ENCODE measurements around the gene GRIP2.

The GRIP2 gene

GRCh38 chr3:14561051-14561960, 21.2 kb upstream of the GRIP2 start:
- DNase-seq (ENCODE audit: low spot score) = no peak

GRCh38 chr3:14560110-14560509, 20.0 kb upstream of the GRIP2 start:
- DNase-seq (ENCODE audit: low spot score) = no peak

GRCh38 chr3:14558029-14558428, 17.9 kb upstream of the GRIP2 start:
- no peak for DNase-seq (ENCODE audit: low spot score)

- no peak for DNase-seq (ENCODE audit: low spot score)
Measured at GRCh38 chr3:14555835-14556234, 15.7 kb upstream of the GRIP2 start.

GRCh38 chr3:14554715-14555114, 14.6 kb upstream of the GRIP2 start:
- DNase-seq (ENCODE audit: low spot score) = no peak

GRCh38 chr3:14553871-14554270, 13.7 kb upstream of the GRIP2 start:
- DNase-seq (ENCODE audit: low spot score) = no peak

GRCh38 chr3:14552717-14553116, 12.6 kb upstream of the GRIP2 start:
- DNase-seq (ENCODE audit: low spot score) = no peak

- no peak for DNase-seq (ENCODE audit: low spot score)
Measured at GRCh38 chr3:14552041-14552648, 12.0 kb upstream of the GRIP2 start.

GRCh38 chr3:14550651-14551611, 10.8 kb upstream of the GRIP2 start:
- no peak for DNase-seq (ENCODE audit: low spot score)

- DNase-seq (ENCODE audit: low spot score) = no peak
Measured at GRCh38 chr3:14550181-14550580, 10.0 kb upstream of the GRIP2 start.

GRCh38 chr3:14549256-14549919, 9.2 kb upstream of the GRIP2 start:
- no peak for DNase-seq (ENCODE audit: low spot score)

- DNase-seq (ENCODE audit: low spot score) = peak; percentile 31
Measured at GRCh38 chr3:14548321-14548729, 8.2 kb upstream of the GRIP2 start.

- no peak for DNase-seq (ENCODE audit: low spot score)
Measured at GRCh38 chr3:14547693-14548092, 7.6 kb upstream of the GRIP2 start.

GRCh38 chr3:14546041-14546440, 5.9 kb upstream of the GRIP2 start:
- DNase-seq (ENCODE audit: low spot score) = no peak

- DNase-seq (ENCODE audit: low spot score) = no peak
Measured at GRCh38 chr3:14545251-14545635, 5.1 kb upstream of the GRIP2 start.

- DNase-seq (ENCODE audit: low spot score) = no peak
Measured at GRCh38 chr3:14544282-14545250, 4.4 kb upstream of the GRIP2 start.

- DNase-seq (ENCODE audit: low spot score) = no peak
Measured at GRCh38 chr3:14543446-14543845, 3.3 kb upstream of the GRIP2 start.

- no peak for DNase-seq (ENCODE audit: low spot score)
Measured at GRCh38 chr3:14542656-14543055, 2.5 kb upstream of the GRIP2 start.

GRCh38 chr3:14541646-14542045, 1.5 kb upstream of the GRIP2 start:
- DNase-seq (ENCODE audit: low spot score) = no peak

GRCh38 chr3:14540821-14541385, 761 bp upstream of the GRIP2 start:
- no peak for DNase-seq (ENCODE audit: low spot score)
